Measurements from ENCODE around the gene CD58.

The CD58 gene

DNA sequence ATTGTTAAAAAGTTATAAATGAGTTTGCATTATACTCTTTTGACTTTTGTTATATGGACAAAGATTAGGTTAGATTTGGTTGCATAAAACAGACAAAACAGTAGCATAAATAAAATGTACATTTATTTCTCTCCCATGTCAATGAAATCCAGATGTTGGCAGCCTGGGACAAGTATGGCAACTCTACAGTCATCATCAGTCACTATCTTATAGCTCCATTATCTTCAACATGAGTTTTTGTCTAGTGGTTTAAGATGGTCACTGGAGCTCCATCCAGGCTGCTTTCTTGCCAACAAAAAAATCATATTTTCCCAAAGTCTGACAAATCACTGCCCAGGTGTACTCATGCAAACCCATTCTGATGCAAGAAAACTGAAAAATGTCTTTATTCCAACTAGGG lies 83.8 kb downstream of the CD58 start:
- Histone ChIP-seq H3K9me3 (ENCODE audit: control insufficient read depth, insufficient read depth, low read depth, low read length) (no peaks in the 10 kb centered on the region), H3K36me3 (ENCODE audit: control insufficient read depth in 2 of 2, insufficient read depth in 1 of 2, low read length in 2 of 2) (no peaks in the 10 kb centered on the region), H3K4me1 (ENCODE audit: control insufficient read depth, insufficient read depth, low read length) (no peaks in the 10 kb centered on the region), H3K27ac (ENCODE audit: extremely low read depth, low read depth, low read length) (no peak overlapping the region), H3K4me3 (ENCODE audit: low read depth, low read length) (no peak overlapping the region)
- TF ChIP-seq ZFP37 (tag by site-specific recombination; IDR thresholded peaks at IDR 0.05) = no peak
- no peak for TF ChIP-seq ZNF10 (tag by site-specific recombination; IDR thresholded peaks at IDR 0.05)
- no peak for TF ChIP-seq SP2 (tag by site-specific recombination; IDR thresholded peaks at IDR 0.05)
- TF ChIP-seq, protein P1, sequence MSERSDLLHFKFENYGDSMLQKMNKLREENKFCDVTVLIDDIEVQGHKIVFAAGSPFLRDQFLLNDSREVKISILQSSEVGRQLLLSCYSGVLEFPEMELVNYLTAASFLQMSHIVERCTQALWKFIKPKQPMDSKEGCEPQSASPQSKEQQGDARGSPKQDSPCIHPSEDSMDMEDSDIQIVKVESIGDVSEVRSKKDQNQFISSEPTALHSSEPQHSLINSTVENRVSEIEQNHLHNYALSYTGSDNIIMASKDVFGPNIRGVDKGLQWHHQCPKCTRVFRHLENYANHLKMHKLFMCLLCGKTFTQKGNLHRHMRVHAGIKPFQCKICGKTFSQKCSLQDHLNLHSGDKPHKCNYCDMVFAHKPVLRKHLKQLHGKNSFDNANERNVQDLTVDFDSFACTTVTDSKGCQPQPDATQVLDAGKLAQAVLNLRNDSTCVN (tag by site-specific recombination; optimal IDR thresholded peaks at IDR 0.05) = no peak
- TF ChIP-seq ZNF174 (tag by site-specific recombination; IDR thresholded peaks at IDR 0.05) = no peak
- no peak for TF ChIP-seq ZEB2 (tag by site-specific recombination; IDR thresholded peaks at IDR 0.05)
- TF ChIP-seq ZNF404 (tag by site-specific recombination; IDR thresholded peaks at IDR 0.05) = no peak
- no peak for TF ChIP-seq KLF7 (tag by site-specific recombination; IDR thresholded peaks at IDR 0.05; ENCODE audit: borderline replicate concordance)
- no peak for TF ChIP-seq ZNF311 (tag by site-specific recombination; IDR thresholded peaks at IDR 0.05; ENCODE audit: borderline replicate concordance)
- TF ChIP-seq, protein P2, sequence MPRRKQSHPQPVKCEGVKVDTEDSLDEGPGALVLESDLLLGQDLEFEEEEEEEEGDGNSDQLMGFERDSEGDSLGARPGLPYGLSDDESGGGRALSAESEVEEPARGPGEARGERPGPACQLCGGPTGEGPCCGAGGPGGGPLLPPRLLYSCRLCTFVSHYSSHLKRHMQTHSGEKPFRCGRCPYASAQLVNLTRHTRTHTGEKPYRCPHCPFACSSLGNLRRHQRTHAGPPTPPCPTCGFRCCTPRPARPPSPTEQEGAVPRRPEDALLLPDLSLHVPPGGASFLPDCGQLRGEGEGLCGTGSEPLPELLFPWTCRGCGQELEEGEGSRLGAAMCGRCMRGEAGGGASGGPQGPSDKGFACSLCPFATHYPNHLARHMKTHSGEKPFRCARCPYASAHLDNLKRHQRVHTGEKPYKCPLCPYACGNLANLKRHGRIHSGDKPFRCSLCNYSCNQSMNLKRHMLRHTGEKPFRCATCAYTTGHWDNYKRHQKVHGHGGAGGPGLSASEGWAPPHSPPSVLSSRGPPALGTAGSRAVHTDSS (tag by site-specific recombination; IDR thresholded peaks at IDR 0.05) = no peak
- TF ChIP-seq ZBTB21 (tag by site-specific recombination; IDR thresholded peaks at IDR 0.05) = no peak
- no peak for TF ChIP-seq WT1 (tag by site-specific recombination; IDR thresholded peaks at IDR 0.05)
- TF ChIP-seq, protein P3, sequence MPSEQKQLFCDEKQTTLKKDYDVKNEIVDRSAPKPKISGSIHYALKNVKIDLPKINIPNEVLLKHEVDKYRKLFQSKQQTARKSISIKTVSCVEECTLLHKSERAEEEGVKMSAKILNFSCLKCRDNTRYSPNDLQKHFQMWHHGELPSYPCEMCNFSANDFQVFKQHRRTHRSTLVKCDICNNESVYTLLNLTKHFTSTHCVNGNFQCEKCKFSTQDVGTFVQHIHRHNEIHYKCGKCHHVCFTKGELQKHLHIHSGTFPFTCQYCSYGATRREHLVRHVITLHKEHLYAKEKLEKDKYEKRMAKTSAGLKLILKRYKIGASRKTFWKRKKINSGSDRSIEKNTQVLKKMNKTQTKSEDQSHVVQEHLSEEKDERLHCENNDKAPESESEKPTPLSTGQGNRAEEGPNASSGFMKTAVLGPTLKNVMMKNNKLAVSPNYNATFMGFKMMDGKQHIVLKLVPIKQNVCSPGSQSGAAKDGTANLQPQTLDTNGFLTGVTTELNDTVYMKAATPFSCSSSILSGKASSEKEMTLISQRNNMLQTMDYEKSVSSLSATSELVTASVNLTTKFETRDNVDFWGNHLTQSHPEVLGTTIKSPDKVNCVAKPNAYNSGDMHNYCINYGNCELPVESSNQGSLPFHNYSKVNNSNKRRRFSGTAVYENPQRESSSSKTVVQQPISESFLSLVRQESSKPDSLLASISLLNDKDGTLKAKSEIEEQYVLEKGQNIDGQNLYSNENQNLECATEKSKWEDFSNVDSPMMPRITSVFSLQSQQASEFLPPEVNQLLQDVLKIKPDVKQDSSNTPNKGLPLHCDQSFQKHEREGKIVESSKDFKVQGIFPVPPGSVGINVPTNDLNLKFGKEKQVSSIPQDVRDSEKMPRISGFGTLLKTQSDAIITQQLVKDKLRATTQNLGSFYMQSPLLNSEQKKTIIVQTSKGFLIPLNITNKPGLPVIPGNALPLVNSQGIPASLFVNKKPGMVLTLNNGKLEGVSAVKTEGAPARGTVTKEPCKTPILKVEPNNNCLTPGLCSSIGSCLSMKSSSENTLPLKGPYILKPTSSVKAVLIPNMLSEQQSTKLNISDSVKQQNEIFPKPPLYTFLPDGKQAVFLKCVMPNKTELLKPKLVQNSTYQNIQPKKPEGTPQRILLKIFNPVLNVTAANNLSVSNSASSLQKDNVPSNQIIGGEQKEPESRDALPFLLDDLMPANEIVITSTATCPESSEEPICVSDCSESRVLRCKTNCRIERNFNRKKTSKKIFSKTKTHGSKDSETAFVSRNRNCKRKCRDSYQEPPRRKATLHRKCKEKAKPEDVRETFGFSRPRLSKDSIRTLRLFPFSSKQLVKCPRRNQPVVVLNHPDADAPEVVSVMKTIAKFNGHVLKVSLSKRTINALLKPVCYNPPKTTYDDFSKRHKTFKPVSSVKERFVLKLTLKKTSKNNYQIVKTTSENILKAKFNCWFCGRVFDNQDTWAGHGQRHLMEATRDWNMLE (tag by site-specific recombination; conservative IDR thresholded peaks at IDR 0.05; ENCODE audit: low read depth) = no peak
- TF ChIP-seq BCL11A (tag by site-specific recombination; IDR thresholded peaks at IDR 0.05; ENCODE audit: low read depth) = no peak
- no peak for TF ChIP-seq ZNF658 (tag by site-specific recombination; IDR thresholded peaks at IDR 0.05)
- TF ChIP-seq ZNF501 (tag by site-specific recombination; IDR thresholded peaks at IDR 0.05) = no peak
- TF ChIP-seq, protein P4, sequence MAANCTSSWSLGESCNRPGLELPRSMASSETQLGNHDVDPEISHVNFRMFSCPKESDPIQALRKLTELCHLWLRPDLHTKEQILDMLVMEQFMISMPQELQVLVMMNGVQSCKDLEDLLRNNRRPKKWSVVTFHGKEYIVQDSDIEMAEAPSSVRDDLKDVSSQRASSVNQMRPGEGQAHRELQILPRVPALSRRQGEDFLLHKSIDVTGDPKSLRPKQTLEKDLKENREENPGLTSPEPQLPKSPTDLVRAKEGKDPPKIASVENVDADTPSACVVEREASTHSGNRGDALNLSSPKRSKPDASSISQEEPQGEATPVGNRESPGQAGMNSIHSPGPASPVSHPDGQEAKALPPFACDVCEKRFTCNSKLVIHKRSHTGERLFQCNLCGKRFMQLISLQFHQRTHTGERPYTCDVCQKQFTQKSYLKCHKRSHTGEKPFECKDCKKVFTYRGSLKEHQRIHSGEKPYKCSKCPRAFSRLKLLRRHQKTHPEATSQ (tag by site-specific recombination; IDR thresholded peaks at IDR 0.05) = no peak
- no peak for TF ChIP-seq ZNF560 (tag by site-specific recombination; IDR thresholded peaks at IDR 0.05; ENCODE audit: borderline replicate concordance)
- no peak for TF ChIP-seq ZSCAN30 (tag by site-specific recombination; IDR thresholded peaks at IDR 0.05)
- CTCF ChIA-PET = interaction anchor here (0.7 to 10.8 kb wide), 5 partner anchors 13 to 617 kb away, joined by 3 to 331 read pairs (median 4); no protein-coding TSS in a partner anchor
- POLR2A ChIA-PET = no interaction called here

All from HEK293 (cell line).